Measurements from ENCODE around the gene ITGB6.
A peak's percentile ranks its signal among the peaks of the same experiment; 100 is the strongest.
"Not testable (repeated sequence)": the region's sequence is repeated elsewhere in the genome, so short reads cannot be mapped to it uniquely, and the experiment has no call there.

The ITGB6 gene

DNA sequence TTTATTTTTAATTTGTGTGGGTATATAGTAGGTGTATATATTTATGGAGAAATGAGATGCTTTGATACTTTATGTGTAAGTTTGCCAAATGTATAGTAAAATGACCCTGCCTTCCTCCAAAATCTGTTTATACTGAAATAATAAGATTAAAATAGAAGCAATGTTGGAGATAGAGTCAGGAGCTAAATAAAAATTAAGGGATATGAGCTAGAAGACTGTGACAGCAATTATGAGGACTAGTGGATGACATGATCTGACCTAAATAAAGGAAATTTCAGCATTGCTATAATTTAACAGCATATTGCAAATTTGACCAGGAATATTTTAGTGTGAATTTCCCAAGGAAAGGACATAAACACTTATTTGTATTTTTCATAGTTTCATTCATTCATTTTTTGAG is 60.7 kb downstream of the ITGB6 start:
- DNase-seq: no peak

DNA sequence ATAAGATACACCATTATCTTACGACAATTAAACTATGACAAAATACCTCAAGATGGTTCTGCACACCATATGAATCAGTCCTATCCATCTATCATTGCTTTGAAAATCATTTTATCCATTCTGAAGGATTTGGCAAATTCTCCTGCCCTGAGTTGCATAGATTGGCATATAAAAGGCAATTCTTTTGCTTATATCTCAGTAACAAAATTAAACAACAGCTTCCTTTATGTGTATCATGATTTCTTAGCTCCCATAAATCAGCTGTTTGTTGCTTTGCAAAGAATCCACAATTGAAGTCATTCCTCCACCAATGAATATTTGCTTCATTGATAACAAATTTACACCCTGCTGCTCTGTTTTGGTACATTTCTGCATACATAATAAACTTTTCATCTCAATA is 61.7 kb downstream of the ITGB6 start:
- no peak for DNase-seq

DNA sequence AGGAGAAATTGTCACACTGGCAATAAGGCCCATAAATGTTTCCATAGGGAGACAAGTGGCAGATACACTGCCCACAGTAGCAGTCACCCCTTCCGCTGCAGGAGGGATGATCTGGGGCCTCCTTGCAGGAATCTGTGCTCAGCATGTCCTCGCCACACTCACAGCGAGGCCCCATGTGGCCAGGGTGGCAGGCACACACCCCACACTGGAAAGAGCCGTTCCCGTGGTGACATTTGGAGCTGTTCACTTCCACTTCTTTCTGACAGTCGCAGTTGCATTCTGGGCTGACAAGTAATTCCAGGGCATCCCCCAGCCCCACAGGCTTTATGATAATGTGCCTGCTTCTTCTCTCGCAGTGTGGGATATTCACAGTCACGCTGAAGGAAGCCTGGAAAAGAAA is 62.6 kb downstream of the ITGB6 start:
- no peak for DNase-seq

DNA sequence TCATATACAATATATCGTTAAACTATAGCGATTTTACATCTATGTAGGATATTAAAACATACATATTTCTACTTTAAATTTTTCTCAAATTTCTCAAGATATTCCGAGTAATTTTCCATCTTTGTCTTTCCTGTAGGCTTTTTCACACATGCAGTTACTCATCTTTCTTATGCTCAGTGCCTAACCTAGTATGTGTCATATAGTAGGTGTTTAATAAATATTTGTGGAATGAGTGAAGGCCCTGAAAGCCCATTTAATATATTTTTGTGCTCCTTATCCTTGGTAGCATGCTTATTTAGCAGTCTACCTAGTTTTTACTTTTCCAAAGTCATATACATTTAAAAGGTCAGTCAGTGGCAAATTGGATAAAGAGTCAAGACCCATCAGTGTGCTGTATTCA is 67.3 kb downstream of the ITGB6 start:
- no peak for DNase-seq

DNA sequence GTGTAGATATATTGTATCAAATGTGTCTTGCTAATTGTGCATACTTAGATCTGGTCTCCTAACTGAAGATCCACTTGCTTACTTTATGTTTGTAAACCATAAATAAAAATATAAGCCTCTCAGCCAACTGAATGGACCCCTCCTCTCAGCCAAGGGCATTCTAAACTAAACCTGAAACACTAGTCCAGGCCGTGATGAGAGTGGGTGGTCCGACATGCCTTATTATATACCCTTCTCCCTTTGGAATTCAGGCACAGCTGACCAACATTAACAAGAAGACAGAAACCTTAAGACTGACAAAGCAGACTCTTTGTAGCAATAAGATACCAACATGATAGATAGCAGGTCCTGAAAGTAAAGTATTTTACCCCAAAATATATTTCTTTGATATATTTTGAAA is 73.3 kb downstream of the ITGB6 start:
- no peak for DNase-seq

DNA sequence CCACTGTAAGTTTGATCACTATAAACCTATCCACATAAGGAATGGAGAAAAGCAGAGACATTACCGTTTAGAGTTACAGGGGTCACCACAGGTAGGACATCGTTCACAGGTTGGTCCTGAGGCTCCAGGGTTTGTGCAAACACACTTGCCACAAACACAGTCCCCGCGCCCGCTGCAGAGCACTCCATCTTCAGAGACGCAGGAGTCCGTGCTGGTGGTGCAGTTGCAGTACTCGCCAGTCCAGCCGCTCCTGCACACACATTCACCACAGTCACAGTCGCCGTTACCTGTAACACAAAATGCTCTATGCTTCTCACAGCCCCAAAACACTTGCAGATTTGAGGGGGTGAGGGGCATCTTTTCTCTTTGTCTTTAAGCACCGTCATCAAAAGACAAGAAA is 73.8 kb downstream of the ITGB6 start:
- DNase-seq: no peak

DNA sequence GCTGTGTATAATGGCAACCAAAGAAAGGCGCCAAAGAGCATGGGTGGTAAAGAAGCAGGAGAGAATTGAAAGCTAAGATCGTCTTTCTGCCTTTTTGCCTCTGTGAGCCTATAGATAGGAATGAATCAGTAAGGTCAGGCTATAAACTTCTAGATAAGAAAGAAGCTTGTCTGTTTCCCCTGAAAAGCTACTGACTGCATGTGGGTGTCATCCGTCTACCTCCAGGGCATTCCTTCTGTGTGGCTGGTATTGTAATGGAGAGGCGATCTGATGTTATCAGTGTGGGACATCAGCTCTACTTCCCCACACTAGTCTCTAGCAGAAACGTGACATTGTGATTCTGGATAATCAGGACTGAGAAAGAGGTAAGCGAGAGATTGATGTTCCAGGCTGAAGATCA is 74.2 kb downstream of the ITGB6 start:
- no peak for DNase-seq

DNA sequence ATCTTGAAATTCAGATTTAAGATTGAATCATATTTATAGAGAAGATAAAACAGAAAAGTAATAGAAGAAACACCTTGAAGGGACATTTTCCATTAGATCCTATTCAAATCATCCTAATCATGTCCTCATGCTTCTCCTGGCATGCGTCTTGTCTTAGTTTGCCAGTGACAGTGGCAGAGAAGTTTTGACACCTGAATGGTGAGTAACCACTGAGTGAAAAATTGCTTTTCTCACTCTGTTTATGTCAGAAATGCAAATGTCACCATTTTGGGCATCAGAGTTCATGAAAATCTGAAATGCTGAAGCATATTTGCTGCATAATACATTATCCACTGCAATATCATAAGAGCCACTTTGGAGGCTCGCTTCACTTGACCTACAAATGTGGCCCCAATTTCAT is 74.7 kb downstream of the ITGB6 start:
- no peak for DNase-seq

DNA sequence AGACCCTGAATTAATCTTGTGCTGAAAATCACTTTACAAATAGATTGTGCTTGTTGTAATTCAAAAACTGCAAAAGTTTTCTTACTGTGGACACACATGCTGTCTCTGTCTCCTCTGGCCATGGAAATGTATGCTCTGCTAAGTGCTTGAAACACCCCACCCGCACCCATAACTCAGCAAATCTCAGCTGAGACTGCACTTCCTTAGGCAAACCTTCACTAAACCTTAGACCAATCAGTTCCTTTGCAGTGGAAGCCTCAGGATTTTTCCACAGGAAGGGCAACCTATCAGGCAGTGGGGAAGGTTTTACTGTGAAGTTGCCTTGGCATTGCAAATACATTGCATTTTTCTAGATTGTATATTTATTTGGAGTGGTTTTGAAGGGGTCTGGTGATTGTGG is 75.5 kb downstream of the ITGB6 start:
- no peak for DNase-seq

DNA sequence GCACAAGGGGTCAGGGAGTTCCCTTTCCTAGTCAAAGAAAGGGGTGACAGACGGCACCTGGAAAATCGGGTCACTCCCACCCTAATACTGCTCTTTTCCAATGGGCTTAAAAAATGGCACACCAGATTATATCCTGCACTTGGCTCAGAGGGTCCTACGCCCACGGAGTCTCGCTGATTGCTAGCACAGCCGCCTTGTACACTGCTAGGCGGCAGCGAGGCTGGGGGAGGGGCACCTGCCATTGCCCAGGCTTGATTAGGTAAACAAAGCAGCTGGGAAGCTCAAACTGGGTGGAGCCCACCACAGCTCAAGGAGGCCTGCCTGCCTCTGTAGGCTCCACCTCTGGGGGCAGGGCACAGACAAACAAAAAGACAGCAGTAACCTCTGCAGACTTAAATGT is 85.4 kb downstream of the ITGB6 start:
- not testable (repeated sequence) for DNase-seq

DNA sequence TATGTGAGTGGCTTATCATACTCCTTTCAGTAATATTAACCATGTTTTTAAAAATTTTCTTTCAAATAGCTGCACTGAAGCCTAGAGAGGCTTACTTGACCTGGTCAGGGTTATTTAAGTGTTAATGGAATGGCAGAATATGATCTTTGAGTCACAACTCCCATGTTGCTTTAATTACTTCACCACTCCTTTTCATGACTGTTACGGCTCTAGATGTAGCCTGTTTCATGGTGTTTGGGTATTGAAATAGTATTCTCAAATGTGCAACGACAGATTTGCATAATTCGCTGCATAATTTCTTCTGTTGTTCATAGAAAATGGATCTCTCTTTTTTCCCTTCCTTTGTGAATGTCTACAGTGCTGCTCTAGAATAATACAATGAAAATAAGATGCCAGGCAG is 86.1 kb downstream of the ITGB6 start:
- no peak for DNase-seq

DNA sequence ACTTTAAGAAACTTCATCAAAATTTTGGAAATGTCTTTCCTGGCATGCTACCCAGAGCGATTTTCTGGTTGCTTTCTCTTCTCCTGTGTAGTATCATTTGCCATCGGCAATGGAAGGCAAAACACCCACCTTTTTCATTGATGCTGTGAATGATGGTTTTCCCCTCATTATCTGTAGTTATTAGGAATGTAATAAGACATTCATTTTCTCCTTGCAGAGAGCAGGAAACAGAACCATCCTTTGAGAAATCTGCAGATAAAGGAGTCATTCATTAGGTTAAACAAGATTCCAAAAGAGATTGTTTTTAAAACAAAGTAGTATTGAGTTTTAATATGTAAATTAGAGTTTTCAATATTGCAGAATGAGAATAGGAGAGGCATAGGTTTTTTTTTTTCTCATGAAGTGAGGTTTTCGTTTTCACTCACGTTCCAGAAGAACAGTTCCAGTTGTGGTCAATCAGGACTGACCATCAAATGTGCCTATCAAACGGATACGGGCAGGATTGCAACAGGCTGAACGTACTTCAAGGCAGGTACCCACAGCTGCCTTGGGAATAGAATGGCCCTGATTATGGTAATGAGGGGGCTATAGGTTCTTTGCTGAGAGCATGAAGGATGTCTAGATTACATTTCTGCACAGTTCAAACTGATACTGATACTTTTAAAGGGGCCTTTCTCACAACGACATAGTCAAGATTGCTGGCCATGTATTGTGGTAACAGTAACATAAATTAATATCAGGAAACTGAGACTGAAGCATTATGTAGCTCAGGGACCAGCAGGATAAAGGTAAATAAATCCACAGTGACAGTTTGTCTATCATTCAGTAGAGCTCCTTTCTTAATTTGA is 87.9 kb downstream of the ITGB6 start:
- DNase-seq: no peak

DNA sequence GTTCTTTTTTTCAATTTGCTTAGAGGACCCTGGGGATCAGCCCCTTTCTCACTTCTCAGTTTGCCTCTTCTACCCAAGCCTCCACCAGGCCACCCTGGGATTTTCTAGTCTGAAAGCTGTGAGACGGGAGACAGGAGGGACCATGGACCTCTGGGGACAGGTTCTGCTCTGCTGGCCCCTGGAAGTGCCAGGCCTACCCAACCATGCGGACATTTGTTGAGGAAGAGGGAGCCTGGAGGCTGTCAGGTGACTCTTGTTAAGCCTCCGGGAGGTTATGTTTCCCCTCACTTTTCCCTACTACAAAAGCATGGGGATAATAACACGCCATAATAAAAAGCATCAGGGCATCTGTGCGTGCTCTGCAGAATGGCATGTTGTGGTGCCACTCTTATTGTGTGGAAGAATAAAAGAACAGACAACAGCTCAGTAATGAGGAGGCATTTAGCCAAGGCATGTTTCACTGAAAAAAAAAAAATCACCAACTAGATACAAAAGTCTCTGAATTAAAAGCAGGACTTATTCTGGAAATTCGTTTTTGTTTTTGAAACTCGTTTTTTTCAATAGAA is 89.3 kb downstream of the ITGB6 start:
- DNase-seq: no peak

DNA sequence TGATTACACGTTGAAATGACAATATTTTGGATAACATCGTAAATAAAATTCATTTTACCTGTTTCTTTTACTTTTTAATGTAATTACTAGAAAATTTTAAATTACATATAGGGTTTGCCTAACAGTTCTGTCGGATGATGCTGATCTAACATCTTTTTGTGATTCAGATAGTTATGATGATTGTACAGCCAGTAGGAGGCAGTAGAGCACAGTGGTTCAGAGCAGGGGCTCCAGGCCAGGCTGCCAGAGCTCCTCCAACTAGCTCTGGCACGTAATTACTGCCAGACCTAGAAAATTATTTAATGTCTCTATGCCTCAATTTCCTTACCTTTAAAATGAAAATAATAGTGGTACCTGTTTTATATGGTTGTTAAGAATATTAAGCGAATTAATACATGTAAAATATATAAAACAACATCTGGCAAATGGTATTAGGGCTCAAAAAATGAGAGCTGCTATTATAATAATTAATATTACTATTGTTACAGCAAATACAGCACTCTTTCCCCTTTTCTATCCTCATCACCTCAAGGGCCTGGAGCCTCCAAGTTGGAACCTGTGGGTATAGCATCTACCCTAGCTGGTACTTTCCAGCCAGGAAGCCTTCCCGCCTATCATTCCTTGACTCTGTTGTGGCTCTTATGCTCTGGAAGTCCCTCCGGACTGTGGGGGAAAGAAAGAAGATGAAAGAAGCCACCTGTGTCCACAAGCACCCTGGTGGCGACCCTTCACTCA is 90.0 kb downstream of the ITGB6 start:
- DNase-seq: peak; percentile 49 to 63

DNA sequence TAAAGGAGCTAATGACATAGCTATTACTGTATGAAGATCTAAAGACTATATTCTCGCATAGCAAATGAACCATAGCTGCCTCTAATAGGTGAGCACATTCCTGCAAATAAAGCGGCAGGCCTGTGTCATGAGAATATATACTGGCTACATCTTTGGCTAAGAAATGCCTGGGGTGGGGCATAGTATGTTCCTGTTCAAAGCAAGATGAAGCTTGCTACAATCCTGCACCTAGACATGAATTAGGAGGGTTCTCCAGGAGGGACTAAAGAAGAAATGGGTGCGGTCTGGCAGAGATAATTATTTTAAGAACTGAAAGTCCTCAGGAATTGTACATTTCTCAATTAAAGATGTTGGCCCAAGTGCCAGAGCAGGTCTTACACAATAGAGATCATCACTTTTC is 90.8 kb downstream of the ITGB6 start:
- no peak for DNase-seq

DNA sequence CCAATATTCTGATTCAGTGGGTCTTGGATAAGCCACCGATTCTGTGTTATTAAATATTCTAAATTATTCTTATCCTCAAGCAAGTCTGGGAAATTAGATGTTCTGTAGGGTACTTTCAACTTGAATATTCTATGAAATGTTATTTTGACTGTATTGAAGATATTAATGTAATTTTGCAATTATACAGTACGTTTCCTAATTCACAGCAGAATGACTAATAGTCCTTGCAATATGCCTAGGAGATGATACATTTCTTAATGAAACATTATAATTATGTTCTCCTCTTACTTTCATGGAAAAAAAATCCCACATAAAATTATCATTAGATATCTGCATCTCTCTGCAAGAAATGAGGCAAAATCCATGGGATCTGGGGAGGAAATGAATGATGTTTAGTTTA is 91.4 kb downstream of the ITGB6 start:
- no peak for DNase-seq

DNA sequence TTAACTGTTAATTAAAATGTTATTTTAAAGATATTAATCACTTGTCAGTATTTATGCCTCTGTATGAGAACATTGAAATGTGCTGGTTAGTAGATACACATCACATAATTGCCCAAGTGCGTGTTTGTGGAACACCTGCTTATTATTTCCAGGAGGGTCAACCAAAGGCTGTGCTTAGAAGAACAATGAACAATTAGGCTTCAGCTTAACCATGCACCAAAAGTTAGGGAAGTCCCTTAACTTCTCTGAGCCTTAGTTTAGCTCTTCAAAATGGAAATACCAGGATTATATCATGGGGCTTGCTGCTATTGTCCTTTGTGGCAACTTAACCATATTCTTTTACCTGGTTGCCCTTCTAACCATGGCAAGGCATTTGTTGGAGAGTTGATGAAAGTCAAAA is 94.7 kb downstream of the ITGB6 start:
- DNase-seq: no peak

DNA sequence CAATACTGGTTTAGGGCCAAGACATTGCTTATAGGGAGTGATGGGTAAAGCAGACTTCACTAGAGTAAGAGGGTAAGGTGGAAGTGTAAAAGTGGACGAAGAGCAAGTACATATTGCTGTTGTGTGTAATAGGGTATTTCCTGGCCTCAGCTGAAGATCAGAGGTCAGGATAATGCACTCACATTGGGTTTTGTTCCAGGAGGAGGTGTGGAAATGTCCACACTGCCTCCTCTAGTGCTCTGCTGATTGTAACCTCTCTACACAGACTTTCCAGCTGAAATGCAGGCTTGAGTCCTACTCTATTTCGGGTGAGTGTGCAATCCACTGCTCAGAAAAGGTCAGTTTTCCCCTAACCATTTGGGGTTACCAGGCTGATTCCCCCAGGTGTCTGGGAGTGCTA is 96.0 kb downstream of the ITGB6 start:
- no peak for DNase-seq

DNA sequence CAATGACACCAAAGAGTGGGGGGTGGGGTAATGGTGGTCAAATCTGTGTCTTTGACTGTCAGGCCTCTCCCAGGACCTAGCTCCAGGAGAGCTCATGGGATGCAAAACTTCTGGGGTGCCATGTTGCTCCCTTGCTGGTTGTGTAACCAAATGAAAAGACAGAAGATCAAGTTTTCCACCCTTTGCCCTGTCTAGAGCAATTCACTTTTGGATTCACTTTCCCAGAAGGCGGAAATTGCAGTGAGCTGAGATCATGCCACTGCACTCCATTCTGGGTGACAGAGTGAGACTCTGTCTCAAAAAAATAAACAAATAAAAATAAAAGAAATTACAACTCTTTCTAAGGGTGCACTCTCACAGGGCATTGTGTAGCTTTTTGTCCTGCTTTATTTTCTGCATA is 102.7 kb downstream of the ITGB6 start:
- DNase-seq: no peak

DNA sequence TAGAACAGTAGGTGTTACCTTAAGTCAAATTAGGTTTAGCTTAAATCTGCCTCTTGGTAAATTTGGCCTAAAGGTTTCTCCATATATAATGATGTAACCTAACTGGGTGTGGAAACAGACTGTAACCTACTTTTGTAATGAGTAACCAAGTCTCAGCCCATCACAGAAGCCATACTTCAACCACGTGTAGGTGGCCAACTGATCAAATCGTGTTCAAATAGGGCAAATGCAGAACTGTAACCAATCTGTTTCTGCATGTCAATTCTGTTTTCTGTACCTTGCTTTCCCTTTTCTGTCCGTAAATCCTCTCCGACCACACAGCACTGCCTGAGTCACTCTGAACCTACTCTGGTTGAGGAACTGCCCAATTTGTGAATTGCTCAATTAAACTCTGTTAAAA is 103.7 kb downstream of the ITGB6 start:
- no peak for DNase-seq

DNA sequence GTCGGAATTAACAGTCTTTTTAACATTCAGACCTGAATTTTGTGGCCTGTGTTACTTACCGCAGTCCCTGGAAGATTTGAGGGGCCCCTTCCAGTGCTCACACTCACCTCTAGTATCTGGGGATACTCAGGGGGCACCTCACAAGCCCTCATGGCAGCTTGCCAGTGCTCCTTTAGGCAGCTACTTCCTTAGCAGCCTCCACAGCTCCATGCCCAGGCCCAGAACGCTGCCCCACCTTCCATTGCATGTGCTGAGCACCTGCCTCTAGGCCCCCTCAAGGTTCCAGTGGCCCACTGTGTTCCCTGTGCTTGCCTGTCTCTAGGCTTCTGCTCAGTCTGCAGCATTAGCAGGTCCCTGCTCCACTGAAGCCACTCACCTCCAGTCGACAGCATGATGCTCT is 107.6 kb downstream of the ITGB6 start:
- DNase-seq: no peak

DNA sequence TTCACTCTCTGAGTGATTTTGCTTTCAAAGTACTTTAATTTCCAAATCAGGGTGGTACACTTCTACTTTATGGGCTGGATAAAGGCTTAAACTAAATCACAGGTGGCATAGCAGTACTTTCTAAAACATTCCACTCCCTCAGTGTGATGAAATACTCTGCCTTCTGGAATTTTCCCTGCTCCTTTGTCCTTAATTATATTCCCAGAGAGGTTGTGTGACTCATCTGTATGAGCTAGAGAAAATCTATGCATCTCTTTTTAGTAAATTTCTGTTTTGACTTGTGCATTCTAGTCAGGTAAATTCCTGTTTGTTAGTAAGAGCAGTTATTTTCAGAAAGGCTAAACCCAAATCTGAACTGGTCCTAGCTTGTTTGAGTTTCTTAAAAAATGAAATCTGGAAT is 108.7 kb downstream of the ITGB6 start:
- no peak for DNase-seq

DNA sequence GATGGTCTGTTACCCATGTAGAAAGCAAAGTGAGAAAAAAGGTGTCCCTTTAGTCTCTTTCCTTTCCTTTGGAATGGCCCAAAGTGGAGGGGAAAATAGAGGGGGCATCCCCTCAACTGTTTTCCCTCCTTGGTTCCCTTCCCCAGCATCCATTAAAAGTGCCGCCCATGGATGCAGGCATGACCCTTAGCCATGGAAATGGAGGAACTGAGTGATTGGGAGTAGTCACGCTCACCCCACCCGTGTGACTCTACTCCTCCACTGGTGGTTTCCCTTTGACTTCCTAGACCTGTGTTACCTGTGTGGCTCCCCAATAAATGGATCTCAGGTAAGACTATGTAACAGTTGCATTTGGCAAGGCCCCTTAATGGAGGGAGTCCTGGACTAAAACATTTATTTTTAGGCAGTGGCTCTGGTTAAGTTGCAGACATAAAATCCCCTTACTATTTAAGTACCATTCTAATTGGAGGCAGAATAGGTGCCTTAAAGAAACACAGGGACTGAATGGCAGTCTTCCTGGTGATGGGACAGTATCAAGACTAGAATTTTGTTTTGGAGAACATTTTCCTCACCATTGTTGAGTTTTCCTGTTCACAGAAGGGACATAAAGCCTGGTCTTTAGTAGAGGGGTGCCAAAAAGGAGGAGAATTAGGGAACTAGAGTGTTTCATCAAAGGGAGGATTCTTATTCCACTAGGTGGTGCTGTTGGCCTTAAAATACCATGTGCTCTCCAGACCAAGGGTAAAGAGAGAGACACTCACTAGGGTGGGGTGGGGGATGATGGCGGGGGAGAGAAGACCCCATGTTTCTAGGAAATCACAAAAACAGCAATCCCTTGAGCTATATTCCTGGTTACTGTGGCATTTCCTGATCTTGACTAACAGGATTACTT is 112.0 kb downstream of the ITGB6 start:
- no peak for DNase-seq

All from CD4-positive, alpha-beta T cell treated with Interferon alpha-2 for 1 hour (primary cell).